Prostate gland (tissue), 2 donors: Measurements from ENCODE around the gene MSH6. TPM values are rescaled to one million over a fixed set of nuclear protein-coding genes. Genes with fewer than 3 reads are reported as not detected.

ENCODE experiments used
- DNase-seq: peaks from one replicate; pipeline ENCODE4 v3.0.0-alpha.2; 2019; ENCODE audit warnings: low spot score
- H3K27ac ChIP-seq, 2 donors: fragments of 200-600 bp; sonication (generic); 2 replicates each; pipeline ENCODE4 v1.5.1; 2017 to 2019
- H3K27me3 ChIP-seq: fragments of 200-600 bp; sonication (generic); replicated peaks from 2 replicates; pipeline ENCODE4 v1.5.1; 2019; ENCODE audit not compliant: insufficient read depth
- H3K36me3 ChIP-seq, 2 donors: fragments of 200-600 bp; sonication (generic); 1 replicate in 1 of 2; 2 replicates in 1 of 2; pipeline versions ENCODE4 v1.5.1 to v1.8.1; 2017 to 2019
- H3K4me1 ChIP-seq: fragments of 200-600 bp; sonication (generic); replicated peaks from 2 replicates; pipeline ENCODE4 v1.5.1; 2019
- H3K4me3 ChIP-seq, 2 donors: fragments of 200-600 bp; sonication (generic); 2 replicates each; pipeline ENCODE4 v1.5.1; 2017 to 2019
- H3K9me3 ChIP-seq: fragments of 200-600 bp; sonication (generic); 2 replicates; pipeline ENCODE4 v1.5.1; 2017
- POLR2A ChIP-seq: fragments of 450-650 bp; IDR thresholded peaks from one replicate; pipeline ENCODE4 v1.6.1; 2016; ENCODE audit warnings: antibody characterized with exemption, mild to moderate bottlenecking
- POLR2AphosphoS5 ChIP-seq: sonication (generic); formaldehyde crosslinking; IDR thresholded peaks from one replicate; pipeline ENCODE4 v1.6.1; 2017; ENCODE audit warnings: antibody characterized with exemption
- WGBS: methylation state at CpG from one replicate; pipeline ENCODE4 v1.1.5; 2018; 5-methylcytosine and 5-hydroxymethylcytosine counted together
- intact Hi-C: fragments of 100-400 bp; cut with DNase I; formaldehyde crosslinking; loops from one replicate; pipeline ENCODE4 v1.14.2; 2022
- total RNA-seq, 2 donors: library from RNA; depleted of rRNA; stranded (reverse); fragments of >200 nt; gene quantifications; one replicate each; pipeline ENCODE4 v1.1.0, GENCODE V29; 2016
- TF ChIP-seq, protein P1 (sequence below), 4 experiments: fragments of 200-600 bp in 2 of 4; fragments of 450-650 bp in 2 of 4; sonication (generic) in 2 of 4; IDR thresholded peaks; 1 replicate in 3 of 4; 2 replicates in 1 of 4; pipeline ENCODE4 v1.5.1; 2016 to 2019; ENCODE audit warnings: antibody characterized with exemption in 4 of 4, mild to moderate bottlenecking in 2 of 4, moderate library complexity in 2 of 4

The MSH6 gene
- total RNA-seq, 2 donors from 2014 or later, result 51.6 to 71.7 TPM

DNA sequence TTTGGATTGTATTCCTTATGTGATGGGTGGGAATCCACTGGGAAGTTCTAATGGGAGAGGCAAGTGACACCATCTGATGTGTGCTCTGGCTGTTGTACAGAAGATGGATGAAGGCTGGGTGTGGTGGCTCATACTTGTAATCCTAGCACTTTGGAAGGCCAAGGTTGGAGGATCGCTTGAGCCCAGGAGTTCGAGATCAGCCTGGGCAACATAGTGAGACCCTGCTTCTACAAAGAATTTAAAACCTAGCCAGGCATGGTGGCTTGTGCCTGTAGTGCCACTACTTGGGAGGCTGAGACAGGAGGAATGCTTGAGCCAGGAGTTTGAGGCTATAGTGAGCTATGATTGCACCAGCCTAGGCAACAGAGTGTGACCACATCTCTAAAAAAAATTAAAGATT lies 10.6 kb upstream of the MSH6 start:
- intact Hi-C loops, result no loop called here
- no peak overlapping the region for H3K4me3 ChIP-seq
- no peaks in the 10 kb centered on the region for H3K9me3 ChIP-seq
- TF ChIP-seq POLR2AphosphoS5, result no peak
- TF ChIP-seq, protein P1, sequence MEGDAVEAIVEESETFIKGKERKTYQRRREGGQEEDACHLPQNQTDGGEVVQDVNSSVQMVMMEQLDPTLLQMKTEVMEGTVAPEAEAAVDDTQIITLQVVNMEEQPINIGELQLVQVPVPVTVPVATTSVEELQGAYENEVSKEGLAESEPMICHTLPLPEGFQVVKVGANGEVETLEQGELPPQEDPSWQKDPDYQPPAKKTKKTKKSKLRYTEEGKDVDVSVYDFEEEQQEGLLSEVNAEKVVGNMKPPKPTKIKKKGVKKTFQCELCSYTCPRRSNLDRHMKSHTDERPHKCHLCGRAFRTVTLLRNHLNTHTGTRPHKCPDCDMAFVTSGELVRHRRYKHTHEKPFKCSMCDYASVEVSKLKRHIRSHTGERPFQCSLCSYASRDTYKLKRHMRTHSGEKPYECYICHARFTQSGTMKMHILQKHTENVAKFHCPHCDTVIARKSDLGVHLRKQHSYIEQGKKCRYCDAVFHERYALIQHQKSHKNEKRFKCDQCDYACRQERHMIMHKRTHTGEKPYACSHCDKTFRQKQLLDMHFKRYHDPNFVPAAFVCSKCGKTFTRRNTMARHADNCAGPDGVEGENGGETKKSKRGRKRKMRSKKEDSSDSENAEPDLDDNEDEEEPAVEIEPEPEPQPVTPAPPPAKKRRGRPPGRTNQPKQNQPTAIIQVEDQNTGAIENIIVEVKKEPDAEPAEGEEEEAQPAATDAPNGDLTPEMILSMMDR (IDR thresholded peaks at IDR 0.05), result no peak
- DNase-seq, result no peak
- WGBS, result 94% methylated on average over 2 of the region's 2 CpGs
- no peak overlapping the region for H3K27ac ChIP-seq
- no peaks in the 10 kb centered on the region for H3K36me3 ChIP-seq
- H3K27me3 ChIP-seq, result no peaks in the 10 kb centered on the region
- H3K4me1 ChIP-seq, result no peaks in the 10 kb centered on the region

DNA sequence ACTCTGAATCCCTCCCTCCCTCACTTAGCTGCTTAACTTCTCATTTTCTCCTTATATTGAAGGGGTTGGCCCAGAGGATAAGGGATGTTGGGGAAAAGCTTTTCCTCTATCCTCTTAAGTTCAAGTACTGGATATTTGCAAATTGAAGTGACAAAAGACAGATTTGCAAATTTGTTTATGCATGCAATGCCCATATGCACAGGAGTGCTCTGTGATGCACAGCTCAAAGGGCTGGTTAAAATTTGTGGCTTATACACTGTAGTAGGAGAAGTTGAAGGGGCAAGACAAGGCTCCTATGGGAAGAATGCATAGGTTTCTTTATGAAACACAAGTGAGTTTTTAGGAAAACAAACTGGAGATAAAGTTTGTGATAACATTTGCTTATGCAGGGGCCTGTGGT lies 8.4 kb upstream of the MSH6 start:
- DNase-seq, result no peak
- H3K4me1 ChIP-seq, result no peaks in the 10 kb centered on the region
- TF ChIP-seq POLR2A, result no peak
- no peak for TF ChIP-seq POLR2AphosphoS5
- TF ChIP-seq, protein P1 (IDR thresholded peaks at IDR 0.05), result no peak
- no peaks in the 10 kb centered on the region for H3K9me3 ChIP-seq
- no peaks in the 10 kb centered on the region for H3K27me3 ChIP-seq
- no peak overlapping the region for H3K4me3 ChIP-seq
- H3K36me3 ChIP-seq, result no peaks in the 10 kb centered on the region
- intact Hi-C loops, result no loop called here
- no peak overlapping the region for H3K27ac ChIP-seq

DNA sequence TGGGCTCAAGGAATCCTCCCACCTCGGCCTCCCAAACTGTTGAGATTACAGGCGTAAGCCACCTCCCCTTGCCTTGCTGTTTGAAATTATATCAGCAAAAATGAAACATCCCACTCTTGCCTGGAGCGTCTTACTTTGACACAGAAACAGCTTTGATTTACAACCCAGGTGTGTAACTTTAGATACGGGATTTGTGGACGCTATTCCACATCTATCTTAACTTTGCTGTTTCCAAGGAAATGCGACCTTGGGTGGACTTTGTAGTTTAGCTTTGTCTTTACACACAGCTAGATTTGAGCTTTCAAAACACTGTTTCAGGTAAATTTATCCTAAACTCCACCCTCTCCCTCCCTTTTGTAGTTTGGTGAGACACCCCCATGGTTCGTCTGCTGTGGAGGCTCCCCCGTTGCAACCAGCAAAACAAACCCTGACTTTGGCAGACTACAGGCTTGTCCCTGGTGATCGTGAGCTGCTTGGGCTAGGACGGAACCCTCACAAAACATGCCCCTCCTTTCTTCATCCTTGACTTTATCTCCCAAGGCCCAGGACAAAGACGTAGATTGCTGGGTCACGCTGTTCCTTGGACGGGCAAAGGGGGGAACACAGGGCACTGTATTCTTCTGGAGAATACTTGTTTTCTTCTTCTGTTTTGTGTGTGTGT lies 5.5 kb upstream of the MSH6 start:
- H3K4me1 ChIP-seq, result no peaks in the 10 kb centered on the region

DNA sequence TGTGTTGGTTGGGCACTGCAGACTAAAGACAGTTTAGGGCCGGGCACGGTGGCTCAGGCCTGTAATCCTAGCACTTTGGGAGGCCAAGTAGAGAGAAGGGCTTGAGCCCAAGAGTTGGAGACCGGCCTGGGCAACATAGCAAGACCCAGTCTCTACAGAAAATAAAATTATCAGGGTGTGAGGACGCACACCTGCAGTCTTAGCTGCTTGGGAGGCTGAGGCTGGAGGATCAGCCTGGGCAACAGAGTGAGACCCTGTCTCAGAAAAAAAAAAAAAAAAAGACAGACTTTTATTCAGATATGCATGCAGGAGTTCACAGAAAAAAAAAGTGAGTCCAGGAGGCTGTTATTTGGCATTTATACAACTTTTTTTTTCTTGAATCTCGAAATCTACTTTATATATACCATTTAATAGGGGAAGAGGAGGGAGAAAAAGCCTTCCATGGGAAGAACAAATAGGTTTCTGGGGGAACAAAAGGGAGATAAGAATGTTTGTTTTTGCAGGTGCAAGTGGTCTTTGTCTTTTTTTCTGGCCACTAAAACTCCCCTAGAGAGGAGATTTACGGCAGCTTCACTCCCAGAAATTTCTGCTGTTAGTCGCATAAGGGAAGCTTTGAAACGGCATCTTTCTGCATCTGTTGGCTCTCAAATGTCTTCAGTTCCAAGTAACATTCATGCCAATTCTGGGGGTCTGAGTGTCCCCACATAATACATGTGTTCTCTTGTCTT lies 4.1 kb upstream of the MSH6 start:
- TF ChIP-seq POLR2A (no peak), POLR2AphosphoS5 (no peak)
- TF ChIP-seq, protein P1 (IDR thresholded peaks at IDR 0.05), result no peak
- Histone ChIP-seq H3K4me1 (no peaks in the 10 kb centered on the region), H3K36me3 (no peaks in the 10 kb centered on the region), H3K9me3 (no peaks in the 10 kb centered on the region), H3K4me3 (no peak overlapping the region), H3K27me3 (no peaks in the 10 kb centered on the region), H3K27ac (no peak overlapping the region)
- intact Hi-C loops, result no loop called here
- WGBS, result 77% methylated on average over 8 of the region's 8 CpGs
- DNase-seq, result no peak

More for the DNA sequence above, 5.5 kb upstream of the MSH6 start:
- H3K27ac ChIP-seq, result no peak overlapping the region
- no peaks in the 10 kb centered on the region for H3K36me3 ChIP-seq
- no peaks in the 10 kb centered on the region for H3K27me3 ChIP-seq
- TF ChIP-seq, protein P1 (IDR thresholded peaks at IDR 0.05), result no peak
- TF ChIP-seq POLR2AphosphoS5, result no peak
- TF ChIP-seq POLR2A, result no peak
- 66% methylated on average over 13 of the region's 13 CpGs for WGBS
- no peaks in the 10 kb centered on the region for H3K9me3 ChIP-seq
- no peak for DNase-seq
- intact Hi-C loops, result no loop called here
- H3K4me3 ChIP-seq, result no peak overlapping the region

DNA sequence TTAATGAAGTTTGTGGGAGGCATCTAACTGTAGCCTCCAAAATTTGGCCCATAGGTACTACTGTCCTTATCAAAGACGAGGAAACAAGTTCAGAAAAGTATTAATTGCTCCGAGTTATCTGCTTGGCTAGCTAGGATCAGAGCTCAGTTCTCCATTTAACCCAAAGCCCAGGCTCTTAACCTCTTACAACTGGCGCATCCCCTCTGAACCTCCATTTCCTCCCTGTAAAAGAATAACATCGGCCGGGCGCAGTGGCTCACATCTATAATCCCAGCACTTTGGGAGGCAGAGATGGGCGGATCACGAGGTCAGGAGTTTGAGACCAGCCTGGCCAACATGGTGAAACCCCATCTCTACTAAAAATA lies 3.5 kb upstream of the MSH6 start:
- H3K4me3 ChIP-seq, result no peak overlapping the region
- 84% methylated on average over 8 of the region's 8 CpGs for WGBS
- H3K27me3 ChIP-seq, result no peaks in the 10 kb centered on the region
- no peak overlapping the region for H3K27ac ChIP-seq
- no peaks in the 10 kb centered on the region for H3K36me3 ChIP-seq
- intact Hi-C loops, result no loop called here
- no peaks in the 10 kb centered on the region for H3K9me3 ChIP-seq
- no peak for DNase-seq
- TF ChIP-seq, protein P1 (IDR thresholded peaks at IDR 0.05), result no peak
- no peak for TF ChIP-seq POLR2AphosphoS5
- TF ChIP-seq POLR2A, result no peak
- H3K4me1 ChIP-seq, result no peaks in the 10 kb centered on the region
